GM19324 (cell line): ENCODE data around the gene GTPBP8.
"Not testable (repeated sequence)": the region's sequence is repeated elsewhere in the genome, so short reads cannot be mapped to it uniquely, and the experiment has no call there.

ENCODE experiments used
- ATAC-seq: cut with Tn5 transposase; IDR thresholded peaks from one replicate; pipeline ENCODE4 v1.9.1; 2021; ENCODE audit warnings: mild to moderate bottlenecking, moderate library complexity; ENCODE audit not compliant: unreplicated experiment, low FRiP score

Gene GTPBP8

DNA sequence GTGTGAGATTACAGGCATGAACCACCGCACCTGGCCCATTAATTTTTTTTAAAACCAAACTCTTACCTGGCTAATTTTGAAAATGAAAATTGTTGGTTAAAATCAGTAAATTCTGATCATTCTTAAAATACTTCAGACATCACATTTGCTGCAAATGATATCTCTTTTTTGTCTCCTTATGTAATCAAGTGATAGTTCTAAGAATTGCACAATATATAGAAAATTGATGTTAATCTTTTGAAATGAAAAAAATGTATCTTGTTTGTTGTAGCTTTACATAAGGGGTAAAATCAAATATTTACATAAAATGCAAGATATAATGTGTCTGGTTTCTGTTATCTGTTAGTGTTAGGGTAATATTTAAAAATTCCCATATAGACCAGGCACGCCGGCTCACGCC lies 5.0 kb downstream of the GTPBP8 start:
- ATAC-seq, result no peak

- ATAC-seq, result no peak
These were observed 9.9 kb downstream of the GTPBP8 start for GRCh38 chr3:113000691-113001090.

GRCh38 chr3:113002037-113002436 lies 11.3 kb downstream of the GTPBP8 start:
- no peak for ATAC-seq

- ATAC-seq, result no peak
These were observed 11.9 kb downstream of the GTPBP8 start for GRCh38 chr3:113002679-113003078.

GRCh38 chr3:113005611-113006010 lies 14.8 kb downstream of the GTPBP8 start:
- ATAC-seq, result no peak

GRCh38 chr3:113006359-113007056 lies 15.7 kb downstream of the GTPBP8 start:
- no peak for ATAC-seq

DNA sequence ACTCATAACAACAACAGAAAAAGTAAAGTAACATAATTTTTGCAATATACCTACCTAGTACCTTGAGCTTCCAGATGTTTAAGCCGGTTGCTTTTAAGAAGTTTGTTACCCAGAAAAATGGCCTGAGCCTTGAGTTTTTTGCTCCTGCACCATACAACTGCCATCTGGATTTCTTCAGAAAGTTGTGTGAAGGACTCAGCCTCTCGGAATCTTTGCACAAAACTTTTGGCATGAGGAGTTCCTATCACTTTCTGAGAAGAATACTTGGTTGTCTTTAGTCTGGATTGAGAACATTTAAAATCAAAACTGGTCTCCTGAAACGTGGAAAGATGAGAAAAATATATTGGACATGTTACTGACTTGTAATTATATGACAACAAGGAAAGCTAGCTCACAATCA lies 17.3 kb downstream of the GTPBP8 start:
- ATAC-seq, result no peak

DNA sequence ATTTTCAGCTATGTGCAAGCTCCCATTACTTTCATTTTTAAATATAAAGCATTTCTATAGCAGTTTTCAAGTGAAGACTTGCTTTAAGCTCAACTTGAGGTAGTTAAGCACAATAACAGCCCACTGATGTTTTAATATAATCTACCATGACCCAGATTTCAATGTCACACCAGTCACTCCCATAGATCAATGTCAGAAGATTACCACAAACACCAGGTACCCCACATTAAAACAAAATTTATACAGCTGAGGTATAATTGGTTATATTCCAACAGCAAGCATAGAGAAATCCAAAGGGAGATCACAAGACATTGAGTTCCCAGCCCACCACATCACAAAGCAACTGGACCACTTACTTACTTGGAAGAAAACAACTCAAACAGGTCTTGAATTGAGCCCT lies 22.8 kb downstream of the GTPBP8 start:
- ATAC-seq, result no peak

DNA sequence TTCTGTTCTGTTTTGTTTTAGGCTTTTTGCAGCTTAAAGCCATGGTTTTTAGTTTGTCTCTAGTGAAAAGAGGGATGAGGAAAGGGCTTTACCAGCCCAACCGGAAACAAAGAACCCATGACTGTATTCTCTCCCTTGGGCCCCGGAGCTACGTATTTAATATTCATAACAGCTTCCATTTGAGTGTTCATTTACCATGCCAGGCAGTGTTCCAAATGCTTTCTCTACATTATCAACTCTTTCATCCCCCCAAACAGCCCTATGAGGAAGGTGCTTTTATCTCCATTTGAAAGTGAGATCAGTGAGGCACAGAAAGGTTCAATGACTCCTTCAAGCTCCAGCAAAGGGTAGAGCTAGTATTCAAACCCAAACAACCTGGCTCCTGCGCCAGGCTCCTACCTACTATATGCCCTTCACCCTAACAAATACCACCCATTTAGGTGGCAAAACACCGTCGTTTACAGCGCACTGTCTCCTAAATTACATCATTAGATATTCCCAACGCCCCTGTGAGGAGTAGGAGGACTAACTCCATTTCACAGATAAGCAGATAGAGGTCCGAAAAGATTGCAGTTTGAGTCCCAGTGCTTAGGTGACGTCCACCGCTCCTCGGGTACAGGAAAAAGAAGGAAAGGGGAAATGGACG lies 27.9 kb downstream of the GTPBP8 start:
- ATAC-seq, result no peak

DNA sequence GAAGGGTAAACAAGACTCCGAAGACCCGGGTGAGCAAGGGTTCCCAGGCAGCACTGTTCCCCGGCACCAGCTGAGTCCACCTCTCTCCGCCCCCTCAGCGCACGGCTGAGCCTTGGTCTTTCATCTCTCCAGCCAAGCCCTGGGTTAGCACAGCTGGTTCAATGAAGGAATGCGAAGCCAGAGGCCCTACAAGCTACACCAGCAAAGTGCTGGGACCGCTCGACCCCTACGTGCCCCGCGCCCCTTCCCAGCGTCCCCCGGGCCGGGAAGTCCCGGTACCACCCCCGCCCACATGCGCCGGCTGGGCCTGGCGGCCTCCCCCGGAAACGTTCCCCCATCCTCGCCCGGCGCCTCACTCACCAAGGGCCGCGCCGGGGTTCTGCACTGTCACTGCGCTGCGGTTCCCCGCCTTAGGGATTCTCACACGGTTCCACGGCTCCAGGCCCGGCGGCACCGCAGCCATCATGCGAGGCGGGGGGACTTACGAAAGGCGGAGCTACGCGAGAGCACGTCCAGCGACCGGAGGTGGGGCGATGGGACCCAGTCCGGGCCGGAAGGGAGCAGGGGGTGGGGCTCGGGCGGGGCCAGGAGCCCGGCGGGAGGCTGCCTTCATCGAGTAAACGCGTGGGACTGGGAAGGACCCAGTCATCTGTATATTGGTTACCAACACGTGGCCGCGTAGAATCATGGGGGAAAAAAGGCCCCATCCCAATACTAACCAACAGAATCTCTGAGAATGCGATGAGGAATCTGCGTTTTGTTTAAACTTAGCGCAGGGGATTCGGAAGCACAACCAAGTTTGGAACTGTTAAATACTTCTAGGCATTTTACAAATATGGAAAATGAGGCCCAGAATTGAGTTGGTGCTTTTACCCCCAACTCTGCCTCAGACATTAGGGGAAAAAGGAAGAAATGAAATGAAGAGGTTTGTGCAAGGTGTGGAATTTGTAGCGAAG lies 28.7 kb downstream of the GTPBP8 start:
- peak; percentile 96 for ATAC-seq

DNA sequence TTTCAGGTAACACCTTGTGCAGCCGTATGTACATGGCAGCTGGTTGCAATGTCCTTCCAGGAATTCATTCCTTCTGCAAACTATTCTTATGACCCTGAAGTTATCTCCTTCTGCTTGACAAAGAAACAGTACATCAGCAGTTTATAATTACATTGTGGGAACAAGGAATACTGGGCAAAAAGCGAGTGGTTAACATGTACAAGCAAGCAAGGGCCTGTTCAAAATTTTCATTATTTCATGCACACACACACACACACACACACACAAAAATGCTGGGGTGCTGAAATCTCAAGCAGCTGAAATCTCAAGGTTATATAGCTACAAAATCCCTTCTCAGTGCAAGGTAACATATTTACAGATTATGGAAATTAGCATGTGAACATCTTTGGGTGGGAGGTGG lies 30.7 kb downstream of the GTPBP8 start:
- no peak for ATAC-seq

DNA sequence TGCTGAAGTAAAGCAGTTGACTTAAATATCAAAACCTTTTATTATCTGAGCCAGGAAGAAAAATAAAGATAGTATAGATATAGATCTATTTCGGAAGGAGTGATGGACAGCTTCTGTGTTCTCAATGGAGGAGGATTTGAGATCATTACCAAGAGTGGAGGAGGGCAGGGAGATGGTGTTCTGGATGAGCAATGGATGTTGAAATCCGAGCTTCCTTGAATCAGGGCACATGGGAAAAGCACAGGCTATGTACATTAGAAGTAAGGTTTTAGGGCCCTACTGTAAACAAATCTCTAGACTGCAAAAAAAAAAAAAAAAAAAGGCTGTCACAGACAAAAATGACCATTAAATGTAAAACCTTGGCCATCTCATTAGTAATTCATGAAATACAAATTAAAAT lies 43.2 kb downstream of the GTPBP8 start:
- ATAC-seq, result no peak

DNA sequence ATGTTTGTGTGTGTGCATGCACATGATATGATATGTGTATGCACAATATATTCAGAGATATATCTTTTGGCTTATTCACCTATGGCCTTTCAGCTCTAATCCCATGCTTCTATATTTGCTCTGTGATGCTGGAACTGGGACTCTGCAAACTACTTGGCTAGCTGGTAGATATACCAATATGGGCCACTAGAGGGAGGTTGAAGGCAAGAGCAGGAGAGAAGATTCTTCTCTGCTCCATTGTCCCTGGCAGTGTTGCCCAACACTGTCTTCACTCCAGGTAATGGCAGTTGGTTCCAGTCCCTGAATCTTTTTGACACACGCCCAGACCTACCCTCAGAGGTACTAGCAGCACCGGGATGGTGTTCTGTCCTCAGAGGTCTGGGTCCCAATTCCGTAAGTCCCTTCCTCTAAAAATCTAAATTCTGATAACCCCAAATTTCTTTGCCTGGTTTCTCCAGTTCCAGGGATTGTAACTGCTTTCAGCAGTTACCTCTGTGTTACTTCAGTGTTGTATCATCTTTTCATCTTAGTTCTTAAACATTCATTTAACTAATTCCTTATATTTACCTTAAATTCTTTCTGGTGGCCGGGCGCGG lies 44.7 kb downstream of the GTPBP8 start:
- ATAC-seq, result no peak

DNA sequence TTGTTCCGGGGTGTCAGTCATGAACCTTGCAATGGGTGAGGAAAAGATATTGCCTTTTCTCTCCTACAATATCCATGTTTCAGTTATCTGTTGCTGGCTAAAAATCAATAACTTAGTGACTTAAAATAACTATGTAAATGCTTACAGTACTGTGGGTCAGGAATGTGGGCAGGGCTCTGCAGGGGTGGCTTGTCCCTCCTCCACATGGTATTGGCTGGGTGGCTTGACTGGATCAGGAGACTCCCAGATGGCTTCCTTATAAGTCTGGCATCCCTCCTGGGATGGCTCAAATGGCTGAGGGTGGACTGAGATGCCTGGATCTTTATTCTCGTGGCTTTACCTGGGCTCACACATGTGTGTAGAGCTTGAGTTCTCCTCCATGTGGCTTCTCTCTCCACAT lies 47.5 kb downstream of the GTPBP8 start:
- ATAC-seq, result no peak

- no peak for ATAC-seq
These were observed 48.8 kb downstream of the GTPBP8 start for GRCh38 chr3:113039546-113039945.

DNA sequence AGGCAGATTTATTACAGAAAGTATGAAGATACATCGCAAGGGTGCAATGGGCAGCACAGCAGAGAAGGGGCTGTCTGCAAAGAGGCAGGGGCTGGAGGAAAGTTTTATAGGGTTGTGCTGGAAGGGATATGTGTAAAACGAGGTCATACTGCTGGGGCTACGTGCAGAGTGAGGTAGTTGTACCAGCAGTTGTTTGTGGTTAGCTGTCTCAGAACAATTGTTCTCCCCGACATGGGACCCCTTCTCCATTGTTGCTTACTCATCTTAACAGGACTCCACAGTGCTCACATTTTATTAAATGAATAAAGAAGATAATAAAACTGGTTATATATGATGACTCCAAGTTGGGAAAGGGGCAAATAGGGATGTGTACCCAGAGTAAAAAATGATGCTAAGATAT lies 49.4 kb downstream of the GTPBP8 start:
- no peak for ATAC-seq

DNA sequence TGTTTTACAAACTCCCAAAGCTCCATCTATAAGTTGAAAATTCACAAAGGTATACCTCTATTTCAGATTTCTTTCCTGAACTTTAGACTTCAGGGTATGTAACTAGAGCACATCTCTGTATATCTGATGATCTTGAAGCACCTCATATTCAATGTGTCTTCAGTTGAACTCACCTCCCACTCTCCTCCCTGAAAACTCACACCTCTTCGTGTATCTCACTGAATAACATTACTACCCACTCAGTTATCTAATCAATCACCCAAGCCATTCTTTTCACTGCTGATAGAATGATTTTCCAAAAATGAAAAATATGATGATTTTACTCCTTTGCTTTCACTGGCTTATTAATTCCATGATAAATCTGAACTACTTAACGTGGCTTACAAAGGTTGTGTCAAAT lies 52.9 kb downstream of the GTPBP8 start:
- ATAC-seq, result no peak

- not testable (repeated sequence) for ATAC-seq
These were observed 55.6 kb downstream of the GTPBP8 start for GRCh38 chr3:113046186-113046965.

DNA sequence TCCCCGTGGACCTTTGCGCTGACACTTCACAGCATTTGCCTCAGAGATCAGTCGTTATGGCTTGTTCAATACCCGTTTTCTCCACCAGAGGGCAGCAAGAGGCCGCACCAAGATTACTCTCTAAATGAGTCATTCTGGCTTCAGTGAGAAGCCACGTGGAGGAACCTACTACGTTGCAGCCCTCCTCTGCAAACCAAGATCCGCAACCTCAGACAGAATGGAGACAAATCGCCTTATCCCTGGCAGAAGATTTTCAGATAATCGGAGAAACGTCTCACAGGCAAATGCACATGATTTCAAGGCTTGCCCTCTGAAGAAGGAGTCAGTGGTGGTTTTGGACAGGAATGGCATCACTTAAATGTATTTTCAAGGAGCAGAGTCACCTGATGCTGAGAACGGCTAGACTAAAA lies 60.5 kb downstream of the GTPBP8 start:
- peak; percentile 92 for ATAC-seq
